Natural killer cell (primary cell): ENCODE measurements around the gene SYNE2. TPM values are rescaled to one million over a fixed set of nuclear protein-coding genes. Genes with fewer than 3 reads are reported as not detected.
A peak's percentile ranks its signal among the peaks of the same experiment; 100 is the strongest.

Source experiments
- ATAC-seq, 3 donors: fragments of 150-1000 bp in 2 of 3; fragments of 200-7000 bp in 1 of 3; cut with Tn5 transposase; 1 replicate in 1 of 3; 2 replicates in 2 of 3; pipeline ENCODE4 v1.10.0; 2021; ENCODE audit warnings: mild to moderate bottlenecking in 2 of 3, moderate library complexity in 2 of 3
- DNase-seq, 2 donors: peaks; one replicate each; pipeline versions ENCODE4 v3.0.0 to v3.0.0-alpha.2; 2013 to 2021; ENCODE audit warnings: mixed read lengths in 1 of 2
- H3K27ac ChIP-seq: one replicate; pipeline ENCODE4 v1.5.1; 2013; ENCODE audit warnings: mild to moderate bottlenecking, low read length
- H3K27me3 ChIP-seq: one replicate; pipeline ENCODE4 v1.6.1; 2013; ENCODE audit warnings: low read length; ENCODE audit not compliant: control insufficient read depth, insufficient read depth
- H3K36me3 ChIP-seq: one replicate; pipeline ENCODE4 v1.6.1; 2013; ENCODE audit warnings: low read length; ENCODE audit not compliant: control insufficient read depth, insufficient read depth
- H3K4me1 ChIP-seq: one replicate; pipeline ENCODE4 v1.6.1; 2013; ENCODE audit warnings: low read length; ENCODE audit not compliant: control insufficient read depth, insufficient read depth
- H3K4me3 ChIP-seq: one replicate; pipeline ENCODE4 v1.5.1; 2013; ENCODE audit warnings: low read length
- H3K9me3 ChIP-seq: one replicate; pipeline ENCODE4 v1.6.1; 2013; ENCODE audit warnings: low read length; ENCODE audit not compliant: control insufficient read depth, insufficient read depth
- H3K27ac Mint-ChIP-seq, 2 donors: one replicate each; pipeline ENCODE4 v1.8.0; 2022; ENCODE audit warnings: mild to moderate bottlenecking in 2 of 2, mixed read lengths in 2 of 2, moderate library complexity in 1 of 2
- H3K27me3 Mint-ChIP-seq, 2 donors: one replicate each; pipeline ENCODE4 v1.8.0; 2022; ENCODE audit warnings: low read depth in 2 of 2, mixed read lengths in 2 of 2
- H3K36me3 Mint-ChIP-seq: one replicate; pipeline ENCODE4 v1.8.0; 2022; ENCODE audit warnings: mixed read lengths
- H3K4me1 Mint-ChIP-seq, 2 donors: one replicate each; pipeline ENCODE4 v1.8.0; 2022; ENCODE audit warnings: mixed read lengths in 2 of 2
- H3K4me3 Mint-ChIP-seq: one replicate; pipeline ENCODE4 v1.8.0; 2022; ENCODE audit warnings: mild to moderate bottlenecking, moderate library complexity, mixed read lengths
- H3K9me3 Mint-ChIP-seq, 2 donors: one replicate each; pipeline ENCODE4 v1.8.0; 2022; ENCODE audit warnings: mixed read lengths in 2 of 2
- WGBS: methylation state at CpG from one replicate; pipeline ENCODE4 v1.1.7; 2013; ENCODE audit warnings: missing lambda C conversion rate; ENCODE audit not compliant: insufficient coverage; 5-methylcytosine and 5-hydroxymethylcytosine counted together
- intact Hi-C: fragments of 100-400 bp; cut with micrococcal nuclease; formaldehyde crosslinking; loops from one replicate; pipeline ENCODE4 v1.14.2; 2022
- total RNA-seq, 4 donors: library from RNA; stranded (reverse); fragments of 120-200 nt in 1 of 4; gene quantifications; one replicate each; pipeline versions ENCODE4 v1.2.3 to v1.2.4, GENCODE V29; 2013 to 2022
- TF ChIP-seq, protein P1 (sequence below): fragments of 200-600 bp; IDR thresholded peaks from one replicate; pipeline ENCODE4 v1.8.0; 2022; ENCODE audit warnings: antibody characterized with exemption

SYNE2 gene
- total RNA-seq, 3 donors from 2014 or later (not counting 1 experiment from before 2014, with no cell fraction given): 325 to 434 (median 373) TPM

DNA sequence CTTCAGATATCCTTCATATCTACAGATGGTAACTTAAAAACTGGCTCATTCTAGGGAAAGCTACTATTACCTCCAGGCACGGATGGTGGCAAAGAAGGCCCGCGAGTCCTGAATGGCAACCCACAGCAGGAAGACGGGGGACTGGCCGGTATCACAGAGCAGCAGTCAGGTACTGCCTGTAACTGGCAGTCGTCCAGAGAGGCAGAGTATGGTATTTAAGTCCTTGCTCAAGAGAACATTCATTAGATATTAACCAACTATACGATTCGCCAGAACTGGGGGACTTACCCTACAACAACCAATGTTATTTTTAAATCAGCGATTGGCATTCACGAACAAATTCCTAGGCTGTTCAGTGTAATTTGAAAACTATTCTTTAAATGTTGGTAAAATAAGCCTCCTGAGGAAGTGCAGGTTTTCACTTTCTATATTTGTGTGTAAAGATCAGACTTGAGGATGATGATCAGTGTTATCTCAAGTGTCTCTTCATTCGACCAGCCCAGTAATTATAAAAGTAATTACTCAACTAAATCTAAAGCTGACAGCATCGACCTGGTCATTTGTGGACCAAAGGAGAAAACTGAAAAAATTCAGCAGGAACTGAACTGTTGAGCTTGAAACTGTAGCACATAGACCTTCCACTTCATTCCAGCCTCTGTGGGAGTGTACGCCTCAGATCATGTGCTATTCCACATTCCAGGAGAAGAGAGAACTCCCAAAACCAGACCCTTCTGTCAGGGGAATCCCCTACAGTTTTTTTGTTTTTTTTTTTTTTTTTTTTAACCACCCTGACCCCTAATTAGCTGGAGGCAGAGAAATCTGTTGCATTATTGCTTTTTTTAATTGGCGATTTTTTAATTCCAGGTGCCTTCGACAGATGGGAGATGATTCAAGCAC is 365.8 kb downstream of the SYNE2 start:
- peak overlapping the region in 1 of 2 donors; percentile 40 for H3K27ac Mint-ChIP-seq
- ATAC-seq (no peak), DNase-seq (no peak)

DNA sequence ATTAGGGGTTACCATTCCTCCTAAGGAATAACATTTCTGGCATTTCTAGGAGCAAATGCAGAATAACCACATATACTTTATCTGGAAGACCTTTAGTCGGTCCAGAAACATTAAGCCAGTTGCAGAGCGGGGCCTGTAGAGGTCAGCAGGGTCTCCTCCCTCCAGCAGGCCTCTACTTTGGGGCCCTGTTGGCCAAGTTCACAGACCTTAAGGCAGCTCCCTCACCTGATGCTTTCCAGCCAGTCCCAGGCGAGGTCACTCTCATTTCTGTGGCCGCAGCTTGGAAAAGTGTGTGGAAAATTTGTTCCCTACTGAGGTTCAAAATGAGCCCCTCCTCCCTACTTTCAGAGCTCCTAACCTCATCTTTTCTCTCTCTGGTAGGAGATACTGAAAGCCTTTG is 367.3 kb downstream of the SYNE2 start:
- Histone ChIP-seq H3K4me1 (peaks cover 4% of the 10 kb centered on the region), H3K27ac (no peak overlapping the region), H3K4me3 (no peak overlapping the region), H3K9me3 (no peaks in the 10 kb centered on the region), H3K27me3 (no peaks in the 10 kb centered on the region), H3K36me3 (peaks cover 90% of the 10 kb centered on the region)
- ATAC-seq: no peak
- Mint-ChIP-seq H3K27ac (no peak overlapping the region), H3K36me3 (peaks cover 46% of the 10 kb centered on the region), H3K27me3 (no peaks in the 10 kb centered on the region), H3K9me3 (no peaks in the 10 kb centered on the region), H3K4me1 (no peaks in the 10 kb centered on the region), H3K4me3 (no peak overlapping the region)
- TF ChIP-seq, protein P1, sequence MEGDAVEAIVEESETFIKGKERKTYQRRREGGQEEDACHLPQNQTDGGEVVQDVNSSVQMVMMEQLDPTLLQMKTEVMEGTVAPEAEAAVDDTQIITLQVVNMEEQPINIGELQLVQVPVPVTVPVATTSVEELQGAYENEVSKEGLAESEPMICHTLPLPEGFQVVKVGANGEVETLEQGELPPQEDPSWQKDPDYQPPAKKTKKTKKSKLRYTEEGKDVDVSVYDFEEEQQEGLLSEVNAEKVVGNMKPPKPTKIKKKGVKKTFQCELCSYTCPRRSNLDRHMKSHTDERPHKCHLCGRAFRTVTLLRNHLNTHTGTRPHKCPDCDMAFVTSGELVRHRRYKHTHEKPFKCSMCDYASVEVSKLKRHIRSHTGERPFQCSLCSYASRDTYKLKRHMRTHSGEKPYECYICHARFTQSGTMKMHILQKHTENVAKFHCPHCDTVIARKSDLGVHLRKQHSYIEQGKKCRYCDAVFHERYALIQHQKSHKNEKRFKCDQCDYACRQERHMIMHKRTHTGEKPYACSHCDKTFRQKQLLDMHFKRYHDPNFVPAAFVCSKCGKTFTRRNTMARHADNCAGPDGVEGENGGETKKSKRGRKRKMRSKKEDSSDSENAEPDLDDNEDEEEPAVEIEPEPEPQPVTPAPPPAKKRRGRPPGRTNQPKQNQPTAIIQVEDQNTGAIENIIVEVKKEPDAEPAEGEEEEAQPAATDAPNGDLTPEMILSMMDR: no peak
- no peak for DNase-seq
- intact Hi-C loops: no loop called here
- 92% methylated on average over 4 of the region's 4 CpGs for WGBS

More for the DNA sequence above, 365.8 kb downstream of the SYNE2 start:
- intact Hi-C loops: no loop called here
- TF ChIP-seq, protein P1: no peak
- H3K27ac ChIP-seq: no peak overlapping the region
- Mint-ChIP-seq H3K27me3 (no peaks in the 10 kb centered on the region), H3K36me3 (peaks cover 38% of the 10 kb centered on the region), H3K4me3 (no peak overlapping the region), H3K4me1 (no peaks in the 10 kb centered on the region), H3K9me3 (no peaks in the 10 kb centered on the region)
- H3K4me3 ChIP-seq: no peak overlapping the region
- peaks cover 92% of the 10 kb centered on the region for H3K36me3 ChIP-seq
- no peaks in the 10 kb centered on the region for H3K9me3 ChIP-seq
- H3K27me3 ChIP-seq: no peaks in the 10 kb centered on the region
- peaks cover 4% of the 10 kb centered on the region for H3K4me1 ChIP-seq
- 79% methylated on average over 12 of the region's 15 CpGs for WGBS

DNA sequence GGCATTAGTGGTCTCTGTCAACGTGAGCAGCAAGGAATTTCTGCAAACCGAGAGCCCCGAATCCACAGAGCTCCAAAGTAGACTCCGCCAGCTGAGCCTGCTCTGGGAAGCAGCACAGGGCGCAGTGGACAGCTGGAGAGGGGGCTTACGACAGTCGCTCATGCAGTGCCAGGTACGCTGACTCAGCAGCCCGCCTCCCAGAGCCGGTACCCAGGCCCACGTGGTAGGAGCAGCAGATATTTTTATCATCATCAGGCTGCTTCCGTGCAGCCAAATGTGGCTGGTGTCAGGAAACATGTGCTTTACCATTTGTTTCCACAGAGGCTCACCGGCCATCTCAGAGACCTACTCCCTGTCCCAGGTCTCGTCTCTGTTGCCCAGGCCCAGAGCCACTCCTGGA is 367.7 kb downstream of the SYNE2 start:
- Histone ChIP-seq H3K27me3 (no peaks in the 10 kb centered on the region), H3K4me1 (peaks cover 4% of the 10 kb centered on the region), H3K4me3 (no peak overlapping the region), H3K9me3 (no peaks in the 10 kb centered on the region), H3K36me3 (peaks cover 90% of the 10 kb centered on the region), H3K27ac (no peak overlapping the region)
- no peaks in the 10 kb centered on the region for H3K4me1 Mint-ChIP-seq
- intact Hi-C loops: no loop called here
- ATAC-seq (no peak), DNase-seq (no peak)
- peaks cover 42% of the 10 kb centered on the region for H3K36me3 Mint-ChIP-seq
- no peaks in the 10 kb centered on the region for H3K9me3 Mint-ChIP-seq
- H3K27ac Mint-ChIP-seq: no peak overlapping the region
- H3K27me3 Mint-ChIP-seq: no peaks in the 10 kb centered on the region
- 37% methylated on average over 14 of the region's 14 CpGs for WGBS
- TF ChIP-seq, protein P1: no peak
- no peak overlapping the region for H3K4me3 Mint-ChIP-seq
